OCI-LY3 (cell line): ENCODE data around the gene XPA.

Source experiments
- CTCF ChIP-seq: fragments of 200-600, 300-600 bp; sonication (generic); IDR thresholded peaks from 2 replicates; pipeline ENCODE4 v1.5.1; 2014; ENCODE audit warnings: antibody characterized with exemption, low read length, low read depth
- EZH2phosphoT487 ChIP-seq: fragments of 200-600 bp; shearing (Covaris generic); IDR thresholded peaks from 2 replicates; pipeline ENCODE4 v1.6.1; 2018; ENCODE audit warnings: antibody characterized with exemption, mixed run types, low read depth

GRCh38 chr9:97711223-97711626 is 14.1 kb upstream of the XPA start:
- TF ChIP-seq EZH2phosphoT487 = no peak
- TF ChIP-seq CTCF = no peak
